Neuronal stem cell (in vitro differentiated cells): ENCODE measurements around the gene KIFC1.

ENCODE experiments used
- DNase-seq: peaks from one replicate; pipeline ENCODE4 v3.0.0-alpha.2; 2013; ENCODE audit warnings: low spot score
- H2AFZ ChIP-seq: one replicate; pipeline ENCODE4 v1.6.1; 2013; ENCODE audit warnings: mild to moderate bottlenecking, low read length, inconsistent platforms
- H2AK5ac ChIP-seq: 2 replicates; pipeline ENCODE4 v1.6.1; 2013; ENCODE audit warnings: low read depth, mild to moderate bottlenecking, inconsistent platforms, low read length, moderate library complexity, mixed read lengths
- H2BK120ac ChIP-seq: 2 replicates; pipeline ENCODE4 v1.6.1; 2013; ENCODE audit warnings: low read depth, mild to moderate bottlenecking, inconsistent platforms, low read length, moderate library complexity, mixed read lengths
- H2BK12ac ChIP-seq: one replicate; pipeline ENCODE4 v1.6.1; 2013; ENCODE audit warnings: low read length, inconsistent platforms
- H2BK15ac ChIP-seq: 2 replicates; pipeline ENCODE4 v1.6.1; 2013; ENCODE audit warnings: mild to moderate bottlenecking, low read length, inconsistent platforms, mixed read lengths
- H2BK5ac ChIP-seq: one replicate; pipeline ENCODE4 v1.6.1; 2013; ENCODE audit warnings: inconsistent platforms, mild to moderate bottlenecking, low read length, moderate library complexity
- H3K14ac ChIP-seq: one replicate; pipeline ENCODE4 v1.6.1; 2013; ENCODE audit warnings: low read length, inconsistent platforms
- H3K18ac ChIP-seq: 2 replicates; pipeline ENCODE4 v1.6.1; 2013; ENCODE audit warnings: low read length, inconsistent platforms
- H3K23ac ChIP-seq: 2 replicates; pipeline ENCODE4 v1.6.1; 2013; ENCODE audit warnings: low read depth, mild to moderate bottlenecking, mixed read lengths, low read length, inconsistent platforms; ENCODE audit not compliant: poor library complexity
- H3K27ac ChIP-seq: replicated peaks from 3 replicates; pipeline ENCODE4 v1.5.1; 2013; ENCODE audit warnings: low read length, inconsistent platforms
- H3K27me3 ChIP-seq, 3 experiments: 2 replicates each; pipeline ENCODE4 v1.6.1; 2013; ENCODE audit warnings: low read length in 3 of 3, mild to moderate bottlenecking in 2 of 3, inconsistent platforms in 1 of 3, low read depth in 1 of 3, mixed read lengths in 1 of 3, moderate library complexity in 1 of 3; ENCODE audit not compliant: control insufficient read depth in 3 of 3, insufficient read depth in 3 of 3
- H3K36me3 ChIP-seq, 2 donors: replicated peaks in 1 of 2; 2 replicates each; pipeline ENCODE4 v1.6.1; 2013; ENCODE audit warnings: low read length in 2 of 2; ENCODE audit not compliant: control insufficient read depth in 2 of 2, insufficient read depth in 2 of 2
- H3K4ac ChIP-seq: 2 replicates; pipeline ENCODE4 v1.6.1; 2013; ENCODE audit warnings: inconsistent platforms, mild to moderate bottlenecking, low read length, moderate library complexity
- H3K4me1 ChIP-seq, 2 donors: 1 replicate in 1 of 2; 2 replicates in 1 of 2; pipeline ENCODE4 v1.6.1; 2013; ENCODE audit warnings: low read length in 2 of 2, low read depth in 1 of 2; ENCODE audit not compliant: control insufficient read depth in 2 of 2, insufficient read depth in 1 of 2
- H3K4me2 ChIP-seq: one replicate; pipeline ENCODE4 v1.6.1; 2013; ENCODE audit warnings: mild to moderate bottlenecking, low read length, inconsistent platforms; ENCODE audit not compliant: insufficient read depth, poor library complexity, severe bottlenecking
- H3K4me3 ChIP-seq, 2 donors: 2 replicates each; pipeline ENCODE4 v1.5.1; 2013; ENCODE audit warnings: low read length in 2 of 2, mild to moderate bottlenecking in 2 of 2, inconsistent platforms in 1 of 2, moderate library complexity in 1 of 2
- H3K79me1 ChIP-seq: one replicate; pipeline ENCODE4 v1.6.1; 2013; ENCODE audit warnings: low read depth, mild to moderate bottlenecking, inconsistent platforms, low read length, moderate library complexity
- H3K9ac ChIP-seq: one replicate; pipeline ENCODE4 v1.6.1; 2013; ENCODE audit warnings: mild to moderate bottlenecking, low read depth, low read length, inconsistent platforms; ENCODE audit not compliant: poor library complexity
- H3K9me3 ChIP-seq, 2 donors: replicated peaks in 1 of 2; 2 replicates each; pipeline versions ENCODE3 to v1.6.1; 2013; ENCODE audit warnings: low read length in 2 of 2, mild to moderate bottlenecking in 2 of 2, inconsistent platforms in 1 of 2, low read depth in 1 of 2, mixed read lengths in 1 of 2, moderate library complexity in 1 of 2; ENCODE audit not compliant: control insufficient read depth in 2 of 2, insufficient read depth in 1 of 2
- H4K8ac ChIP-seq: one replicate; pipeline ENCODE4 v1.6.1; 2013; ENCODE audit warnings: low read depth, mild to moderate bottlenecking, inconsistent platforms, low read length, moderate library complexity
- H4K91ac ChIP-seq: one replicate; pipeline ENCODE4 v1.6.1; 2013; ENCODE audit warnings: low read length, low read depth, mild to moderate bottlenecking, inconsistent platforms; ENCODE audit not compliant: poor library complexity
- WGBS, 2 donors: extraction: QIAGEN DNeasy Blood & Tissue Kit; methylation state at CpG; one replicate each; pipeline ENCODE4 v1.1.7; 2013; ENCODE audit warnings: missing lambda C conversion rate in 2 of 2, mixed read lengths in 1 of 2; ENCODE audit not compliant: insufficient read length in 2 of 2, insufficient replicate concordance in 1 of 2; ENCODE audit errors: extremely low coverage in 2 of 2; 5-methylcytosine and 5-hydroxymethylcytosine counted together

Gene KIFC1

DNA sequence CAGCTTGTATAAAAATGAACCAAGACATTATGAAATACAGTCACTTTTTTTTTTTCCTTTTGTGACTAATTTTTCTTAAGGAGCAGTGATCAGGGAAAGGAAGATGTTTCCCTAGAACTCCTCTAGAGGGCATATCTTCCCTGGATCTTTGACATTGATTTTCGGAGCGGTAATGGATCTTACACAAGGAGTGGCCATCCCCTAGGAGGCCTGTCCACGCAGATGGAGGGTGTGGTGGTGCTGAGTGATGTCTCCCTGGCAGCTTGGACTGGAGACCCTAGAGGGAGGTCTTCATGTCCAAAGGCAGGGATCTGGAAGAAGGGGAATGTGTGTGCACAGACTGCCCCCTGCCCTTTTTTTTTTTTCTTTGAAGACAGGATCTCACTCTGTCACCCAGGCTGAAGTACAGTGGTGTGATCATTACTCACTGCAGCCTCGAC lies 7.0 kb upstream of the KIFC1 start:
- H3K4me1 ChIP-seq = no peaks in the 10 kb centered on the region
- H2AFZ ChIP-seq = peak overlapping the region; percentile 77
- H2AK5ac ChIP-seq = no peak overlapping the region
- no peak overlapping the region for H3K18ac ChIP-seq
- H3K23ac ChIP-seq = no peak overlapping the region
- no peaks in the 10 kb centered on the region for H3K9me3 ChIP-seq
- H3K27me3 ChIP-seq = peaks cover 0 to 8% (median 0%) of the 10 kb centered on the region in 3 experiments
- no peaks in the 10 kb centered on the region for H3K36me3 ChIP-seq
- H3K27ac ChIP-seq = no peak overlapping the region
- H3K4me2 ChIP-seq = no peak overlapping the region
- no peak overlapping the region for H2BK5ac ChIP-seq
- no CpG with 5 or more reads among the region's 4 CpGs for WGBS, 2 donors
- no peak overlapping the region for H4K91ac ChIP-seq
- H4K8ac ChIP-seq = no peak overlapping the region
- no peaks in the 10 kb centered on the region for H3K79me1 ChIP-seq
- no peak overlapping the region for H3K14ac ChIP-seq
- no peak overlapping the region for H2BK120ac ChIP-seq
- H2BK15ac ChIP-seq = no peak overlapping the region
- DNase-seq = no peak
- H2BK12ac ChIP-seq = no peak overlapping the region
- no peak overlapping the region for H3K4ac ChIP-seq
- no peak overlapping the region for H3K9ac ChIP-seq
- H3K4me3 ChIP-seq = no peak overlapping the region

DNA sequence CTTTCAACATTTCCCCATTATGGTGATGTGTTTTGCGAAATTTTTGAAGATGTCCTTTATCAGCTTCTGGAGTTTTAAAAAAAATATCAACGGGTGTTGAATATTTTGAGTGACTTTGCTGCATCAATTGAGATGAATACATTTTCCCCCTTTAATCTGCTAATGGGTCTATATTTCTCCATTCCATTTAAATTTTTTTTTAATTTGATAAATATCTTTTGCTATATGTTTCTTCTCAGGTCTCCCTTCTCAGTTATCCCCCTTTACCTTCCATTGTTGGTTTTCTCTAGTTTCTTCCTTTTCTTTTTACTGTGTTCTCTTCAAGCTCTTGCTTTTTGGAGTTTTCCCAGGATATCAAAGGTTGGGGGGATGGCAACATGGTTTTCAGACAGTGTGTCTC lies 1.4 kb upstream of the KIFC1 start:
- H2BK120ac ChIP-seq = no peak overlapping the region
- WGBS, 2 donors = no CpG with 5 or more reads among the region's 2 CpGs
- H3K23ac ChIP-seq = no peak overlapping the region
- no peak overlapping the region for H2AK5ac ChIP-seq
- no peak overlapping the region for H3K9ac ChIP-seq
- no peak overlapping the region for H3K4me3 ChIP-seq
- H4K8ac ChIP-seq = no peak overlapping the region
- H3K27ac ChIP-seq = no peak overlapping the region
- H2BK15ac ChIP-seq = no peak overlapping the region
- H3K79me1 ChIP-seq = peaks cover 7% of the 10 kb centered on the region
- no peak for DNase-seq
- H2BK5ac ChIP-seq = no peak overlapping the region
- no peak overlapping the region for H2BK12ac ChIP-seq
- H3K36me3 ChIP-seq = peaks cover 0 to 22% of the 10 kb centered on the region in 2 donors
- no peak overlapping the region for H3K18ac ChIP-seq
- H2AFZ ChIP-seq = peak overlapping the region; percentile 85
- no peak overlapping the region for H3K14ac ChIP-seq
- no peaks in the 10 kb centered on the region for H3K27me3 ChIP-seq
- H3K4me1 ChIP-seq = peaks cover 8 to 17% of the 10 kb centered on the region in 2 donors
- no peak overlapping the region for H4K91ac ChIP-seq
- H3K4ac ChIP-seq = no peak overlapping the region
- H3K9me3 ChIP-seq = no peaks in the 10 kb centered on the region
- no peak overlapping the region for H3K4me2 ChIP-seq

GRCh38 chr6:33390767-33391277 lies 801 bp upstream of the KIFC1 start:
- peaks cover 8 to 18% of the 10 kb centered on the region in 2 donors for H3K4me1 ChIP-seq
- peak overlapping the region; percentile 84 for H3K27ac ChIP-seq
- WGBS, 2 donors = no CpG with 5 or more reads among the region's 9 CpGs
- H3K4ac ChIP-seq = no peak overlapping the region
- no peak overlapping the region for H2BK12ac ChIP-seq
- no peak overlapping the region for H2BK5ac ChIP-seq
- no peak overlapping the region for H2BK120ac ChIP-seq
- H2AK5ac ChIP-seq = no peak overlapping the region
- H2BK15ac ChIP-seq = no peak overlapping the region
- no peaks in the 10 kb centered on the region for H3K9me3 ChIP-seq
- DNase-seq = no peak
- H3K23ac ChIP-seq = no peak overlapping the region
- H3K36me3 ChIP-seq = peaks cover 0 to 29% of the 10 kb centered on the region in 2 donors
- peak overlapping the region; percentile 35 for H3K4me2 ChIP-seq
- H3K79me1 ChIP-seq = peaks cover 8% of the 10 kb centered on the region
- no peak overlapping the region for H4K8ac ChIP-seq
- H3K18ac ChIP-seq = no peak overlapping the region
- peak overlapping the region; percentile 27 to 73 for H3K4me3 ChIP-seq
- no peak overlapping the region for H4K91ac ChIP-seq
- H3K14ac ChIP-seq = no peak overlapping the region
- no peak overlapping the region for H3K9ac ChIP-seq
- no peaks in the 10 kb centered on the region for H3K27me3 ChIP-seq
- peak overlapping the region; percentile 85 for H2AFZ ChIP-seq

DNA sequence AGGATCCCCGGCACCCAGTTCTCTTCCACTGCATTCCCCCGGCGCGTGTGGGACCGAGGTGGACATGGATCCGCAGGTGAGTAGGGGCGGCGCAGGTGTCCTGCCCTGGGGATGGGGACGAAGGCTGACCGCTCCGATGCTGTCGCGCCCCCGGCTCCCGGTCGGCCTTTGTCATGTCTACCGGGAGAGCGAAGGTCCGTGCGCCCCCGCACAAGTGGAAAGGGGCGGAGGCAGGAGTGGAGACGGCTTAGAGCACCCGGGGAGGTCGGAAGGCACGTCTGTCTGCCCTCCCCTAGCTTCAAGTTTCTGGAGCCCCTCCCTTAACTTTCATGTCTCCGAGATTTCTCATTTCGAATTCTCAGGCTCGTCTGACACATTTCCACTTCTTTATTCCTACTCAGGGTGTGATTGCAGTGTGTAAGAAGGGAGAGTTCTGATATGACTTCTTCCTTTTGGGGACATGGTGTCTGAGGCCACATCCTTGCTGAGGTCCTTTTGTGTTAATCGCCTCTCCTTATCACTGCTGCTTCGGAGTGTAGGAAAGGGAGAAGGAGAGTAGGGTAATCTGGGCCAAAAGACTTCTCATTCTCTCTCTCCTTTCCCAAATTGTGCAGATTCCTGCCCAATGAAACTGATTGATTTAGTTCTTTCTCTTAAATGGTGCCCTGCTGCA lies 435 bp downstream of the KIFC1 start:
- H3K27me3 ChIP-seq = no peaks in the 10 kb centered on the region
- WGBS, 2 donors = no CpG with 5 or more reads among the region's 31 CpGs
- peak overlapping the region; percentile 97 for H2AK5ac ChIP-seq
- H3K9ac ChIP-seq = peak overlapping the region; percentile 98
- no peak overlapping the region for H4K8ac ChIP-seq
- no peaks in the 10 kb centered on the region for H3K9me3 ChIP-seq
- H2AFZ ChIP-seq = peak overlapping the region; percentile 87
- H3K4me3 ChIP-seq = peak overlapping the region; percentile 85 to 97
- H2BK120ac ChIP-seq = peak overlapping the region; percentile 90
- H2BK15ac ChIP-seq = no peak overlapping the region
- peak overlapping the region; percentile 97 for H2BK5ac ChIP-seq
- peak overlapping the region; percentile 96 for H3K18ac ChIP-seq
- H2BK12ac ChIP-seq = no peak overlapping the region
- H3K4me1 ChIP-seq = peaks cover 8 to 18% of the 10 kb centered on the region in 2 donors
- H3K79me1 ChIP-seq = peaks cover 8% of the 10 kb centered on the region
- H3K4me2 ChIP-seq = peak overlapping the region; percentile 64
- H4K91ac ChIP-seq = peak overlapping the region; percentile 89
- peaks cover 4 to 36% of the 10 kb centered on the region in 2 donors for H3K36me3 ChIP-seq
- peak overlapping the region; percentile 94 for H3K23ac ChIP-seq
- peak overlapping the region; percentile 96 for H3K4ac ChIP-seq
- H3K14ac ChIP-seq = peak overlapping the region; percentile 90
- peak overlapping the region; percentile 94 for H3K27ac ChIP-seq
- DNase-seq = no peak
